HG02678 (cell line): ENCODE measurements around the gene PQBP1.

Experiments
- ATAC-seq: cut with Tn5 transposase; IDR thresholded peaks from one replicate; pipeline ENCODE4 v1.9.1; 2021; ENCODE audit warnings: mild to moderate bottlenecking, moderate library complexity; ENCODE audit not compliant: unreplicated experiment

PQBP1 gene

GRCh38 chrX:48920718-48921104, 23.0 kb downstream of the PQBP1 start:
- ATAC-seq, result no peak

DNA sequence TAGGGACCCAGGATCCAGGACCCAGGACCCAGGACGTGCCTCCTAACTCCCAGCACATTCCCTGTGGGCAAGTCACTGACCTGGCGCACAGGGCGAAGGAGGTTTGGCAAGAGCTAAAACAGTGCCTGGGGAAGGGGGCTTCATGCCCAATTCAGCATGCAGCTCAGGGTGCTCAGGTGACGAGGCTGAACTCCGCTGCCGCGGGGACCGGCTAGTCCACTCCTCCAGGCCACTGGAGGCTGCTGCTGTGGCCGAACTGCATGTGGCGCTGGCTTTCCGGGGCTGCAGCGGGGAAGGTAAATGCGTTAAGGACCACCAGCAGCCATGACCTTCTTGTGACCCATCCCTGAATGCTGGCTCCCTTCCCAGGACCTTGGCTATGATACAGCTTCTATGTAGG, 26.0 kb downstream of the PQBP1 start:
- no peak for ATAC-seq

DNA sequence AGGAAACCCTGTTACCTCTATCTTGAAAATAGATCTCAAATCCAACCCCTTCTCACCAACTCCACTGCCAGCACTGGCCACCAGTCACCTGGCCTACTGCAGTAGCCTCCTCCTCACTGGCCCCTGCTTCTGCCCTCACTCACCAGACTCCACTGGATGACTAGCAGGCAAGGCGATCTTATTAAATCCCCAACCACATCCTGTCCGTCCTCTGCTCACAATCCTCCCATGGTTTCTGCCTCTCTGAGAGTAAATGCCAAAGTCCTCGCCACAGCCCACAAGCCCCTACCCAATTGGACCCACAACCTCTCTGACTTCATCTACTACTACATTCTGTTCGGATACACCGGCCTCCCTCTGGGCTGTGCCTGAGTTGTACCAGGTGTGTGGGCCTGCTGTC, 26.5 kb downstream of the PQBP1 start:
- ATAC-seq, result no peak

GRCh38 chrX:48927123-48927522, 29.4 kb downstream of the PQBP1 start:
- no peak for ATAC-seq

DNA sequence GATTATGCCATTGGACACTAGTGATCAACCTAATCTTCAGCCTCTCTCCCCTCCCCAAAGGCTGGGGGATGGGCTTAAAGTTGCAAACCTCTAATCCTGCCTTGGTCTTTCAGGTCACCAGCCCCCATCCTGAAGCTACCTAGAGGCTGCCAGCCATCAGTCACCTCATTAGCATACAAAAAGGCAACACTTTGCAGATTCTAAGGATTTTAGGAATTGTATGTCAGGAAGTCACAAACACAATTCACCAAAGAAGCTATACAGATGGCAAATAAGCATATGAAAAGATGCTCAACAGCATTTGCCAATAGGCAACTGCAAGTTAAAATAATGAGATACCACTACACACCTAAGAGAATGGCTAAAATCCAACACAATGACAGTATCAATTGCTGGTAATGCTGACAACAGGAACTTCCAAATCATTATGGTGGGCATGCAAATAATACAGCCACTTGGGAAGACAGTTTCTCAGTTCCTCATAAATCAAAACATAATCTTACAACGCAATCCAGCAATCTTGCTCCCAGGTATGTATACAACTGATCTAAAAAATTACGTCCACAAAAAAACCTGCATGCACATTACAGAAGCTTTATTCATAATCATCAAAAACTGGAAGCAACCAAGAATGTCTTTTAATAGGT, 30.1 kb downstream of the PQBP1 start:
- no peak for ATAC-seq

DNA sequence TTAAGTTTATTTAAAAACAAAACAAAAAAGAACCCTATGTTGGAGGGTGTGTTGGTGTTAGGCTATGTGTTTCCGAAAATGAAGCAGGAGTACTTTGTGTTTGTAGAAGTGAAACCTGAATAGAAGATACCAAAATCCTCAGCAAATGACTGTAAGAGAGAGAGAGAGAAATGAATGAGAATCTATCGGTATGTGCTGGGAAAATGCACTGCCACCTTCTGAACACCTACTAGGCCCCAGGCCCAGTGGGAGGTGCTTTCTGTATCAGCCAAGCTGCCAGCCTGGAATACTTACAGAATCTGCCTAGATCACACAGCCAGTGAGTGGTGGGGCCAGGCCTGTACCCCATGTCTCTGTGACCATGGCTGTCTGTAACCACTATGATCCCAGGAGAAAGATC, 36.0 kb downstream of the PQBP1 start:
- ATAC-seq, result no peak

DNA sequence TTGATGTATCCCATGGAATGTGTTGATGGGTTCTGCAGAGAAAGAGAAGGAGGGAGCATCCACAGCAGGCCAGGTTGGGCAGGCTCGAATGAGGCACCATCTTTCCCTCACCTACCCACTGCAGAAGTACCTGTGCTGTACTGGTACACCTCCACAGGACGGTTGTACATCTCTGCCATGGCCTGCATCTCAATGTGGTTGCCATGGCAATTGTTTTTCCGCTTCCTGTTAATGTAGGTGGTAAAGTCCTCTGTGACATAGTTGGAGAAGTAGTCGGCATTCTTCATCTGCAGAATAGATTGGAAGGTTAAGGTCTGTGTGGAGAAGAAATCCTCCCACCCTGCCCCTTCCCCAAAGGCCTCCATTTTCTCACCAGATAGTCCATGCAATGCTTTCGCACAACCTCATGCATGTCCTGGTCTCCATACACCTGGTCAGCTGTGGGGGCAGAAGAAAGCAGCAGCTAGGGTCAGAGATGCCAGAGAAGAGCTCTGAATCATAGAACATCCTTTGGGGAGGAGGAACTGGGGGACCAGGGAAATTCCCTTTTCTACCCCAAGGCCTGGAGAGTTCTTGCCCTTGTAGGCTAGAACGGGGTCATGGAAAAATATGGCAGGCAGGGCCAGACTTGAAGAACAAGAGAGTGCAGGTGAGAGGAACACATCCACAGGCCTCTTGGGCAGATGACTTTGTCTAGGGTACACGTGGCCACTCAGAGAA, 37.0 kb downstream of the PQBP1 start:
- ATAC-seq, result no peak

DNA sequence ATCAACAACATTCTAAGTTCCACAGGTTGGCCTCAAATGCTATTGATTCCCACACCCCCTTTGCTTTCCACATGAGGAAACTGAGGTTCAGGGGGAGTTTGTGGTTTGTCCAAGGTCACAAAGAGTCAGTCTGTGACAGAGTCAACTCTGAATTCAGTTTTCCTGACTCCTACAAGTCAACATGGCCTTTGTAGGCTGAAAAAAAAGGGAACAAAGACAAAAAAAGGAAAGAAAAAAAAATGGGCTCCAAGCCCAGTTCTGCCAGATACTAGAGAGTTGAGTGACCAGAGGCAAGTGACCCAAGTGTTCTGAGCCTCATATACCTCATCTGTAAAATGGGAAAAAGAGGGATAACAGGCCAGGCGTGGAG, 37.6 kb downstream of the PQBP1 start:
- ATAC-seq, result no peak

DNA sequence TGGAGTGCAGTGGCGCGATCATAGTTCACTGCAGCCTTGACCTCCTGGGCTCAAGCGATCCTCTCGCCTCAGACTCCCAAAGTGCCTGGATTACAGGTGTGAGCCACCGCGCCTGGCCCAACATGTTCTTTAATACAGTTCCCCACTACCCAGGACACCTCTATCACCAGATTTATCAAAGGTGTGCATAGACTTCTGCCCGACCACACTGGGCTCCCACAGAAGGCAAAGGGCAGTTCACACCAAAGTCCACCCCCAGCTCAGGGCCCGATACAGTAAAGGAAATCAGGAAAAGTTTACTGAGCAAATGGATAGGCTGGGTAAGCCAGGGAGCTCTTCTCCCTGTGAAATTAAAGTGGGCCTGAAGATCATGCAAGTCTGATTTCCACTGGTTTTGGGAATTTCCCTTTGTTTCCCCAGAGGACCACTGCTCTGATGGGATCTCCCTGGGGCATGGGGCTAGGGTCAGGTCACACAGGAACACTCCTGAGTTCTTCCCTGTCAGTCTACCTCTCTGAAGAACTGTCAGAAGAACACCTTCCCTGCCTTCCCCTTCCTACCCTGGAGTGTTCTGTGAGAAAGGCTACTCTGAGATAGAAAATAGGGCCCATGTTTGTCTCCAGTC, 38.8 kb downstream of the PQBP1 start:
- ATAC-seq, result no peak

DNA sequence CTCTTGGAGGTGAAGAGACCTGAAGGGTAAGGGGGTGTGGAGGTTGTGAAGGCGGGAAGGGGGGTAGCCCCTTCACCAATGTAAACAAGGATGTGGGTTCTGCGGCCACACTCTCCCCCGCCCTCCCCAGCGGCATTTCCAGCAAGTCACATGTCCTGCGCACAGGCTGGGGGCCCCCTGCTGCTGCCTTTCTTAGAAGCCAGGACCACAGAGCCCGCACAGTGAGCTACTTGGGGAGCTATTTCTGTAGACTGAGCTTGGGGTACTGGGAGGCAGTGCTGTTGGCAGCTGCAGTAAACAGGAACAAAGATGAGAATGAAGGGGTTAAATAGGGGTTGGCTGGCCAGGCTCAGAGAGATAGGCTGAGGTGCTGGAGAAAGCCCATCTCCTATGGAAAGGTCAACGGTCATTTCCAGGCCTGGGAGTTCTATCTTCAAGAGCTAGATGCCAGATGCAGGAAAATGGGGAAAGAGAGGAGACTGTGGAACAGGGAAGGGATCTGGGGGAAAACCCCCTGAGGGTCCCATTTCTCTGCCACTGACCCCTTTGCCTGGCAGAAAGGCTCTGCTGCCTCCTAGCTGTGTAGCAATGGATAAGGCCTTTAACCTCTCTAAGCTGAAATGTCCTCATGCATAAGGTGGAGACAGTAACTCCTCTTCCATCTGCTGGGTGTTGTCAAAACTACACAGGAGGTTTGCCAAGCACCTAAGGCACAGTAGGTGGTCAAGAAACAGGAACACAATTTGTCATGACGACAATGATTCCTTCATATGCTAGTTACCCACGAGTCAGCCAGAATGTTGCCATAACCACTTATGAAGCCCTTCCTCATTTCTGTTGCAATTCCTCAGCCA, 39.6 kb downstream of the PQBP1 start:
- ATAC-seq, result peak; percentile 66

DNA sequence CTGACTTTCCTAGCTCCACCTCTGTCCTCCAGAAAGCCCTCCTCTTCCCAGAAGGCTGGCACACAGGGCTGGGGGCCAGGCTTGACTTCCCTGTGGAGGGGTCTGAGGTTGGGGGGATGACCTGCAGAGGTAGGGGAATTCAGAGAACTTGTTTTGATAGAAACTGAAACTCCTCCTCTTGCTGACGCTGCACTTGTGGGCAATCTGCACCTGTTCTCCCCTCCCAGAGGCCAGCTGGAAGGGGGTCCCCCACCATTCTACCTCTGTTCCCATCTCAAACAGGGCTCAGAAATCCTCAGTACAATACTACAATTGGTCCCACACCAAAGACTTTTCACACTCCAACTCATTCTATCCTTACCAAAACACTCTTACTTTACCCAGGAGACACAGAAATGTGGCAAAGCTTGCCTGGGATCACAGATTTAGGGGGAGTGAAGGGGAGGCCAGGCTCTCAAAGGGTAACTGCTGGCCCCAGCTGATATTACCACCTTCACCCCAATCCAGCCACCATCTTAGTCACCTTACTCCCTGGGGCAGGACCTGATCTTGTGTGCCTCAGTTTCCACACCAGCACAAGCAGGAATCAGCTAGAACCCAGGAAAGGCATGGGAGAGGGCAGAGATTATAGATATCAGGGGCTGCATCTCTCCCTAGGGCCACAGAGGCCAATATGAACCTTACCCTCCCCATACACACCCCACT, 41.1 kb downstream of the PQBP1 start:
- peak; percentile 40 for ATAC-seq

- ATAC-seq, result no peak
Measured at GRCh38 chrX:48939524-48940228, 41.9 kb downstream of the PQBP1 start.

- no peak for ATAC-seq
Measured at GRCh38 chrX:48940404-48940955, 42.8 kb downstream of the PQBP1 start.

DNA sequence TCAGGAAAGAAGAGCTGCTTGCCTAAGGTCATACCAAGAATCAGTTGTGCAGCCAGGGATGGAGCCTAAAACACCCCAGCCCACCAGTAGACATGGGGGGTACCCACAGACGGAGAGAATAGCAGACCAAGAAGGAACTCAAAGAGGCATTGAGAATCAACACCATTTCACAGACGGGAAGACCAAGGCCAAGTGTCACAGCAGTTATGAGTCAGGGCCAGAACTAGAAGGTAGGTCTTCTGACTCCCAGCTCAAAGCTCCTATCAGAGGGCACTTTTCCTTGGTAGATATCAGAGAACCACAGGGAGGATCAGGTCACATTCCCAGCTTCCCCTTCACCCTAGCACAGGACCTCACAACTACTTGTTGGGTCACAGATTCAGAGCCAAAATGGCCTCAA, 45.2 kb downstream of the PQBP1 start:
- ATAC-seq, result no peak

DNA sequence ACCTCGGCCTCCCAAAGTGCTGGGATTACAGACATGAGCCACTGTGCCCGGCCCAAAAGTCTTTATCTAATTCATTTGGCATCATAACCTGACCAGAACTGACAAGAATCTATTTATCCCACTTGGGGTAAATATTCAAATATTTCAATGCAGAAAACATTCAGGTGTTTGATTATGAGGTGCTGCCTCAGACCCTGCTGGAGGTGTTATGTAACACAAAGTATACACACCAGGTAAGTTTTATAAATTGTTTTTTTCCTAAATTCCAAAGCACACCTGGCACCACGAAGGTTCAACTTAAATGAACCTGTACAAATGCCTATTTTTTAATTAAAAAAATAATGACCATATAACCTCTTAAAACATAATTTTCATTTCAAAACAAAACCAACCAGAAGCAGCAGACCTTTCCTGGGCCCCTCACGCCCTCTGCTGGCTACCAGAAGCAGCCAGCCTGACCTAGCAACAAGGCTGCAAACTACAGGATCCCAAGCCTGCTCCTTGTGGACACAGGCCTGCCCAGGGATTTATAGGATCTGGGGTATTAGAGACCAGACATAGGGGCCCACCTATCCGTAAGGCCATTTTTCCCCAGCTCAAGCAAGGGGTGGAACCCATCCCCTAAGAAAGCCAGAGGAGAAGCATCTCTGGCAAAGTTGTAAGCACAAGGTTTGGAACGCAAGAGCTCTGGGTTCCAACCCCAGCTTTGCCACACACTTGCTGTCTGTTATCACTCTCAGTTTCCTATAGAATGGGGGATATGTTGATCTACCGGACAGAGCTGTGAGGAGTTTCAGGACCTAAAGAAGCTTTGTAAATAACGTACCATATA, 48.0 kb downstream of the PQBP1 start:
- no peak for ATAC-seq

DNA sequence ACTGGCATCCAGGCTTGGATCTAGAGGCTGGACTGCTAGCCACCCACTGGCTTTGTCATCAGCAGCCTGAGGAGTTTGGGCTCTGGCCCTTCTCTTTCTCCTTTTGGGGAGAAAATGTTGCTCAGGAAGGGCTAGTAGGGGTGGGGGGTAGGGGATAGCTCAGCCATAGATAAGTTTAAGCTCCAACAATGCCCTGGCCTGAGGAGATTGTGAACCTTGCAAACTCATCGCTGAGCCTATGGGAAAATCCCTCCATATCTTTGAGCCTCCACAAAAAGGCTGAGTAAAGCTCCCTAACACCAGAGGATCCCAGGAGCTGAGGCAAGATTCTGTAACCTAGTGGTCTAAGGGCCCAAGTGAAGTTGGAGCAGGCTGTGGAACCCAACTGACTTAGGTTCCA, 50.9 kb downstream of the PQBP1 start:
- ATAC-seq, result no peak
